ENCODE measurements around the gene METTL4.

The METTL4 gene

GRCh38 chr18:2587788-2588187, 16.5 kb upstream of the METTL4 start:
- Histone ChIP-seq H3K4me1 (ENCODE audit: insufficient read depth, low read length) (no peaks in the 10 kb centered on the region), H3K4me3 (ENCODE audit: low read length) (no peak overlapping the region), H3K36me3 (ENCODE audit: insufficient read depth, low read length) (peaks cover 67% of the 10 kb centered on the region), H3K27me3 (ENCODE audit: insufficient read depth, low read length) (no peaks in the 10 kb centered on the region), H3K9me3 (ENCODE audit: low read length) (no peaks in the 10 kb centered on the region), H2AFZ (ENCODE audit: low read depth, low read length) (no peak overlapping the region)

GRCh38 chr18:2573408-2573807, 2.1 kb upstream of the METTL4 start:
- H3K36me3 ChIP-seq (ENCODE audit: insufficient read depth, low read length) = peaks cover 32% of the 10 kb centered on the region
- no peaks in the 10 kb centered on the region for H3K9me3 ChIP-seq (ENCODE audit: low read length)
- H2AFZ ChIP-seq (ENCODE audit: low read depth, low read length) = peak overlapping the region; percentile 83
- no peaks in the 10 kb centered on the region for H3K27me3 ChIP-seq (ENCODE audit: insufficient read depth, low read length)
- H3K4me1 ChIP-seq (ENCODE audit: insufficient read depth, low read length) = peaks cover 26% of the 10 kb centered on the region
- peak overlapping the region; percentile 82 for H3K4me3 ChIP-seq (ENCODE audit: low read length)

DNA sequence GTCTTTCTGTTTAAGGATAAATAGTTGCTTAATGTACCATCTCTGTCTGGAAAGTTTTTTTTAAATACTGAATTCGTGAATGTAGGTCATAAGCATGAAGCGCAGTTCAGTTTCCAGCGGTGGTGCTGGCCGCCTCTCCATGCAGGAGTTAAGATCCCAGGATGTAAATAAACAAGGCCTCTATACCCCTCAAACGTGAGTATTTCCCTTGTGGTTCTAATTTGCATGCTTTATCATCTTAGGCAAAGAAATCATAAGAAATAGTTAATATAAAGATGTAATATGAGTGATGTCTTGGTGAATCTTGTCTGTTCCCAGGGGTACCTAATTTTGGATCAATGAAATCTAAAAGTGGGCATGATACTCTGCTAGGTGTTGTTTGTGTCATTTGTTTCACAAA, 1.6 kb upstream of the METTL4 start:
- peak overlapping the region; percentile 82 for H3K4me3 ChIP-seq (ENCODE audit: low read length)
- no peaks in the 10 kb centered on the region for H3K27me3 ChIP-seq (ENCODE audit: insufficient read depth, low read length)
- H3K4me1 ChIP-seq (ENCODE audit: insufficient read depth, low read length) = peaks cover 26% of the 10 kb centered on the region
- no peaks in the 10 kb centered on the region for H3K9me3 ChIP-seq (ENCODE audit: low read length)
- peak overlapping the region; percentile 83 for H2AFZ ChIP-seq (ENCODE audit: low read depth, low read length)
- H3K36me3 ChIP-seq (ENCODE audit: insufficient read depth, low read length) = peaks cover 27% of the 10 kb centered on the region

DNA sequence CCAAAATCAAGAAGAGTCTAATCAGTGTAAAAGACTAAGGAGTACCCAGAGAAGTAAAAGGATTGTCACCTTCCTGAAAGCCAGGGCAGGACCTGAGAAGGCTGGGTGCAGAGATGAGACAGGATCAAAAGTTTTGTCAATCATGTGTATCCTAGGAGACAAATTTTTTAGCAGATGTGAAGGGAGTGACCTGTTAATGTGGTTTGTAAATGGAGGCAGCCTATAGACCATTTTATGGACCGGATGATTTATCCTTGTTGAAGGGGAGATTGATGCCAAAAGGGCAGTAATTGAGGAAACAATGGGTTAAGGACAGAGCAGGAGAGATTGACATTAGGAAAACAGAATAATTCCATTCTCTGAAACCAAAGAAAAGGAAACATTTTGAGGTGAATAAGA, 865 bp upstream of the METTL4 start:
- Histone ChIP-seq H3K9me3 (ENCODE audit: low read length) (no peaks in the 10 kb centered on the region), H2AFZ (ENCODE audit: low read depth, low read length) (peak overlapping the region; percentile 83), H3K4me1 (ENCODE audit: insufficient read depth, low read length) (peaks cover 26% of the 10 kb centered on the region), H3K27me3 (ENCODE audit: insufficient read depth, low read length) (no peaks in the 10 kb centered on the region), H3K36me3 (ENCODE audit: insufficient read depth, low read length) (peaks cover 21% of the 10 kb centered on the region), H3K4me3 (ENCODE audit: low read length) (peak overlapping the region; percentile 82)

- H3K4me3 ChIP-seq (ENCODE audit: low read length) = peak overlapping the region; percentile 82
- no peaks in the 10 kb centered on the region for H3K9me3 ChIP-seq (ENCODE audit: low read length)
- no peaks in the 10 kb centered on the region for H3K27me3 ChIP-seq (ENCODE audit: insufficient read depth, low read length)
- peaks cover 11% of the 10 kb centered on the region for H3K36me3 ChIP-seq (ENCODE audit: insufficient read depth, low read length)
- peaks cover 26% of the 10 kb centered on the region for H3K4me1 ChIP-seq (ENCODE audit: insufficient read depth, low read length)
- peak overlapping the region; percentile 83 for H2AFZ ChIP-seq (ENCODE audit: low read depth, low read length)
These were observed 519 bp downstream of the METTL4 start for GRCh38 chr18:2570772-2571199.

DNA sequence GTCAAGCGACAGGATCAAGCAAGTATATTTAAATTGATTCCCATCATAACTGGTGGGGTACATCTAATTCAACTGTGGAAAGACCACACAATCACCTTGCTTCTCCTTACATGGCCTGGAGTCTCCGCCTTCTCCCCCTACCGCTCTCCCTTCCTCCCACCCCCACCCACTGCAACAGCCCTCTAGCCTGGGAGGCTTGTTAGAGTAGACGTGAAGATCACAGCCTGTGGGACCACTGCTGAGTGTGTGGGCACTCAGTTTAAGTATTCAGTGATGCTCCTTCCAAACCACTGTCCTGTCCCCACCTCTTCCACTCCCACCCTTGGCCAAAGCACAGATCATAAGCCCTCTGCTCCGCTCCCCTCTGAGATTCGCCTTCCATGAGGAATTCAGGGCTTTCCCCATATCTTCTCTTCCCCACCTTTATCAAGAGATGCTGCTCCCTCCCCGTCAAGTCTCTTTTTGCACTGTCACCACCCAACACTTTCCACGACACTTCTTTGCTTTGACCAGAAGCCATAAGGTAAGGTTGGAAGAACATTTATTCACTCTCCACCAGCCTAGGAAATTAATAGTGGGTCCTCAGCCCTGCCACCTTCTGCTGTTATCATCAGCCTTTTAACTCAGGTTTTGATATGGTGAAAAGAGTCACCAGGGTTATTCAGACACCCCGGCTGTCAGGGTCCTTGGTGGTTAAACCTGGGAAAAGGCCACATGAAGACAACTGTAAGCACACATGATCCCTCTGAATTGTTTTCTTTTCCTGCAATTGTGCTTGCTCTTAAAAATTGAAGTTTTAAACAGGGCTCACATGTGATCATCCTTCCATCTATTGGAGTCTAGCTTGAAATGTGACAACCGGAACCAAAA, 1.7 kb downstream of the METTL4 start:
- Histone ChIP-seq H3K9me3 (ENCODE audit: low read length) (no peaks in the 10 kb centered on the region), H2AFZ (ENCODE audit: low read depth, low read length) (no peak overlapping the region), H3K27me3 (ENCODE audit: insufficient read depth, low read length) (no peaks in the 10 kb centered on the region), H3K36me3 (ENCODE audit: insufficient read depth, low read length) (peaks cover 4% of the 10 kb centered on the region), H3K4me3 (ENCODE audit: low read length) (peak overlapping the region; percentile 82), H3K4me1 (ENCODE audit: insufficient read depth, low read length) (peaks cover 25% of the 10 kb centered on the region)

- H2AFZ ChIP-seq (ENCODE audit: low read depth, low read length) = no peak overlapping the region
- no peaks in the 10 kb centered on the region for H3K27me3 ChIP-seq (ENCODE audit: insufficient read depth, low read length)
- H3K36me3 ChIP-seq (ENCODE audit: insufficient read depth, low read length) = peaks cover 4% of the 10 kb centered on the region
- no peak overlapping the region for H3K4me3 ChIP-seq (ENCODE audit: low read length)
- peaks cover 16% of the 10 kb centered on the region for H3K4me1 ChIP-seq (ENCODE audit: insufficient read depth, low read length)
- H3K9me3 ChIP-seq (ENCODE audit: low read length) = no peaks in the 10 kb centered on the region
These were observed 2.7 kb downstream of the METTL4 start for GRCh38 chr18:2568605-2569004.

DNA sequence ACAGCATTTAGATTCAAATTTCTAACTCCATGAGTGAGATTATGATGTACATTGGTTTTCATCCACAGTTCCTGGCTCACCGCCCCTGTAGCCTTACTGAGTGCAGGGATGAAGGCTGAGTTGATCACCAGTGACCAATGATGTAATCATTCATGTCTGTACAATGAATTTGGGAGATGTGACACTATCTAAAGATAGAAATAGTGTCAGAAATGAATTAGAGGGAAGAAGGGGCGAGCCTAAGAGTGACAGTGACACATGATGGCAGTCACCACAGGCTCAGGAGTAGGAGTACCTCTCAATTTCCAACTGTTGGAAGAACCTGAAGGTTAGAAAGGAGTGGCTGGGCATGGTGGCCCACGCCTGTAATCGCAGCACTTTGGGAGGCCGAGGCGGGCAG, 3.2 kb downstream of the METTL4 start:
- Histone ChIP-seq H3K4me1 (ENCODE audit: insufficient read depth, low read length) (peaks cover 12% of the 10 kb centered on the region), H3K9me3 (ENCODE audit: low read length) (no peaks in the 10 kb centered on the region), H2AFZ (ENCODE audit: low read depth, low read length) (no peak overlapping the region), H3K27me3 (ENCODE audit: insufficient read depth, low read length) (no peaks in the 10 kb centered on the region), H3K4me3 (ENCODE audit: low read length) (no peak overlapping the region), H3K36me3 (ENCODE audit: insufficient read depth, low read length) (peaks cover 4% of the 10 kb centered on the region)

GRCh38 chr18:2564373-2564772, 6.9 kb downstream of the METTL4 start:
- Histone ChIP-seq H3K9me3 (ENCODE audit: low read length) (no peaks in the 10 kb centered on the region), H3K36me3 (ENCODE audit: insufficient read depth, low read length) (peaks cover 10% of the 10 kb centered on the region), H3K27me3 (ENCODE audit: insufficient read depth, low read length) (no peaks in the 10 kb centered on the region), H3K4me3 (ENCODE audit: low read length) (no peak overlapping the region), H2AFZ (ENCODE audit: low read depth, low read length) (no peak overlapping the region), H3K4me1 (ENCODE audit: insufficient read depth, low read length) (no peaks in the 10 kb centered on the region)

DNA sequence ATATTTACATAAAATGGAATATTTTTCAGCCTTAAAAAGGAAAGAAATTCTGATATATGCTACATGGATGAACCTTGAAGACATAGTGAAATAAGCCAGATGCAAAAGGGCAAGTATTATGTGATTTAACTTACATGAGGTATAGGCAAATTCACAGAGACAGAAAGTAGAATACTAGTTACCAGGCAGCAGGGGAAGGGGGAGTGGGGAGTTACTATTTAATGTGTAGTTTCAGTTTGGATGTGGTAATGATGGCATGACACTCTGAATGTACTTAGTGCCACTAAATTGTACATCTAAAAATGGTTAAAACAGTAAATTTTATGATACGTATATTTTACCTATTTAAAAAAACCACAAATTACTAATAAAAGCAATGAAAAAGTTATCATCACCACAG, 12.1 kb downstream of the METTL4 start:
- H3K4me3 ChIP-seq (ENCODE audit: low read length) = no peak overlapping the region
- no peaks in the 10 kb centered on the region for H3K27me3 ChIP-seq (ENCODE audit: insufficient read depth, low read length)
- no peak overlapping the region for H2AFZ ChIP-seq (ENCODE audit: low read depth, low read length)
- H3K4me1 ChIP-seq (ENCODE audit: insufficient read depth, low read length) = no peaks in the 10 kb centered on the region
- peaks cover 6% of the 10 kb centered on the region for H3K36me3 ChIP-seq (ENCODE audit: insufficient read depth, low read length)
- H3K9me3 ChIP-seq (ENCODE audit: low read length) = no peaks in the 10 kb centered on the region

DNA sequence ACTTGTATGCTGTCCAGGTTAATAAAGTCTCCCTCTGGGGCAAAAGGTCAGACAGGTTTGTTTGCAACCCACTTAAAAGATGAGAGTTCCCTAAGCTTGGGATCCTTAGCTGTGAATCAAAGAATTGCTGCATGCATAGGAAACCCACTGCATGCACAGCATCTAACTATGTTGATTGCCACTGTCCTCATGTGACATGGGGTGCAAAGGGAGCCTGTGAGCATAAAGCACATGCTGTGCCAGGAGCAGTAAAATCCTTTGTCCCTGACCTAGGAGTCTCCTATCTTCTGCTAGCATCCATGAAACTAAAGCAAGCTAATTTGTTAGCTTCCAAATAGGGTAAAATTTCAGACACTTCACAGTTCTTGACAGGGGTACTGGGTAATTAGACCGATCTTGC, 13.8 kb downstream of the METTL4 start:
- Histone ChIP-seq H3K36me3 (ENCODE audit: insufficient read depth, low read length) (peaks cover 6% of the 10 kb centered on the region), H3K4me3 (ENCODE audit: low read length) (no peak overlapping the region), H3K4me1 (ENCODE audit: insufficient read depth, low read length) (no peaks in the 10 kb centered on the region), H3K27me3 (ENCODE audit: insufficient read depth, low read length) (no peaks in the 10 kb centered on the region), H2AFZ (ENCODE audit: low read depth, low read length) (no peak overlapping the region), H3K9me3 (ENCODE audit: low read length) (no peaks in the 10 kb centered on the region)

- Histone ChIP-seq H3K4me1 (ENCODE audit: insufficient read depth, low read length) (no peaks in the 10 kb centered on the region), H2AFZ (ENCODE audit: low read depth, low read length) (no peak overlapping the region), H3K27me3 (ENCODE audit: insufficient read depth, low read length) (no peaks in the 10 kb centered on the region), H3K9me3 (ENCODE audit: low read length) (no peaks in the 10 kb centered on the region), H3K4me3 (ENCODE audit: low read length) (no peak overlapping the region), H3K36me3 (ENCODE audit: insufficient read depth, low read length) (peaks cover 3% of the 10 kb centered on the region)
These were observed 15.4 kb downstream of the METTL4 start for GRCh38 chr18:2555895-2556294.

GRCh38 chr18:2554696-2555095, 16.6 kb downstream of the METTL4 start:
- Histone ChIP-seq H2AFZ (ENCODE audit: low read depth, low read length) (no peak overlapping the region), H3K27me3 (ENCODE audit: insufficient read depth, low read length) (no peaks in the 10 kb centered on the region), H3K4me1 (ENCODE audit: insufficient read depth, low read length) (no peaks in the 10 kb centered on the region), H3K36me3 (ENCODE audit: insufficient read depth, low read length) (peaks cover 3% of the 10 kb centered on the region), H3K9me3 (ENCODE audit: low read length) (no peaks in the 10 kb centered on the region), H3K4me3 (ENCODE audit: low read length) (no peak overlapping the region)

GRCh38 chr18:2551425-2551824, 19.9 kb downstream of the METTL4 start:
- H3K4me3 ChIP-seq (ENCODE audit: low read length) = no peak overlapping the region
- no peaks in the 10 kb centered on the region for H3K9me3 ChIP-seq (ENCODE audit: low read length)
- H2AFZ ChIP-seq (ENCODE audit: low read depth, low read length) = no peak overlapping the region
- H3K36me3 ChIP-seq (ENCODE audit: insufficient read depth, low read length) = peaks cover 6% of the 10 kb centered on the region
- H3K27me3 ChIP-seq (ENCODE audit: insufficient read depth, low read length) = no peaks in the 10 kb centered on the region
- no peaks in the 10 kb centered on the region for H3K4me1 ChIP-seq (ENCODE audit: insufficient read depth, low read length)
